SK-N-SH (cell line): ENCODE data around the gene IGF2R. TPM values are rescaled to one million over a fixed set of nuclear protein-coding genes. Genes with fewer than 3 reads are reported as not detected.

Experiments used
- CTCF ChIA-PET: fragments of 300-600, 350-600 bp; formaldehyde crosslinking; extraction: SDS; loops from one replicate; lab custom pipeline; 2021; lab: Yijun Ruan, JAX
- POLR2A ChIA-PET: fragments of 350-600 bp; sonication (Branson Sonifier 250); formaldehyde crosslinking; extraction: SDS; loops from one replicate; lab custom pipeline; 2020; ENCODE audit warnings: antibody characterized with exemption, inconsistent platforms; lab: Yijun Ruan, JAX
- DNase-seq: peaks from one replicate; pipeline ENCODE4 v3.0.0; 2012
- H2AFZ ChIP-seq: fragments of 200-600 bp; sonication (generic); 2 replicates; pipeline ENCODE4 v1.8.1; 2016; ENCODE audit warnings: antibody characterized with exemption, mild to moderate bottlenecking, low read depth
- H3F3A ChIP-seq: fragments of 200-600 bp; sonication (generic); replicated peaks from 2 replicates; pipeline ENCODE3; 2016; ENCODE audit warnings: antibody characterized with exemption, mild to moderate bottlenecking; ENCODE audit not compliant: insufficient read depth
- H3K27ac ChIP-seq, 2 experiments: fragments of 200-500 bp in 1 of 2; fragments of 200-600 bp in 1 of 2; sonication (Bioruptor generic) in 1 of 2; sonication (generic), shearing (Covaris generic) in 1 of 2; 2 replicates each; pipeline versions ENCODE4 v1.5.1 to v1.6.1; 2014 to 2016; ENCODE audit warnings: low read depth in 2 of 2, inconsistent platforms in 1 of 2, low read length in 1 of 2, mild to moderate bottlenecking in 1 of 2, mixed read lengths in 1 of 2
- H3K27me3 ChIP-seq: fragments of 200-600 bp; sonication (generic), shearing (Covaris generic); 2 replicates; pipeline ENCODE4 v1.6.1; 2016; ENCODE audit warnings: mixed run types; ENCODE audit not compliant: insufficient read depth
- H3K36me3 ChIP-seq, 2 experiments: fragments of 200-500 bp in 1 of 2; fragments of 200-600 bp in 1 of 2; sonication (Bioruptor generic) in 1 of 2; sonication (generic) in 1 of 2; replicated peaks in 1 of 2; 2 replicates each; pipeline versions ENCODE3 to v1.5.1; 2014 to 2016; ENCODE audit warnings: low read length in 1 of 2, mild to moderate bottlenecking in 1 of 2; ENCODE audit not compliant: insufficient read depth in 2 of 2, control insufficient read depth in 1 of 2
- H3K4me1 ChIP-seq, 2 experiments: fragments of 200-500 bp in 1 of 2; fragments of 200-600 bp in 1 of 2; sonication (Bioruptor generic) in 1 of 2; sonication (generic), shearing (Covaris generic) in 1 of 2; 2 replicates each; pipeline versions ENCODE4 v1.5.1 to v1.6.1; 2014 to 2016; ENCODE audit warnings: low read depth in 1 of 2, low read length in 1 of 2, mixed run types in 1 of 2; ENCODE audit not compliant: insufficient read depth in 2 of 2, control insufficient read depth in 1 of 2
- H3K4me2 ChIP-seq: fragments of 200-600 bp; sonication (generic), shearing (Covaris generic); 2 replicates; pipeline ENCODE4 v1.6.1; 2017; ENCODE audit warnings: mixed run types
- H3K4me3 ChIP-seq, 2 experiments: fragments of 200-500 bp in 1 of 2; fragments of 200-600 bp in 1 of 2; sonication (Bioruptor generic) in 1 of 2; sonication (generic), shearing (Covaris generic) in 1 of 2; 2 replicates each; pipeline versions ENCODE4 v1.5.1 to v1.8.1; 2014 to 2016; ENCODE audit warnings: low read depth in 2 of 2, inconsistent platforms in 1 of 2, low read length in 1 of 2, mild to moderate bottlenecking in 1 of 2, mixed read lengths in 1 of 2, moderate library complexity in 1 of 2
- H3K79me2 ChIP-seq: fragments of 200-600 bp; sonication (generic); 2 replicates; pipeline ENCODE4 v1.8.1; 2017; ENCODE audit warnings: mild to moderate bottlenecking; ENCODE audit not compliant: insufficient read depth
- H3K9ac ChIP-seq: fragments of 200-600 bp; sonication (generic); 2 replicates; pipeline ENCODE4 v1.6.1; 2017; ENCODE audit warnings: mixed run types
- H3K9me2 ChIP-seq: fragments of 200-600 bp; sonication (generic); 2 replicates; pipeline ENCODE4 v1.6.1; 2017; ENCODE audit warnings: mixed run types
- H3K9me3 ChIP-seq: fragments of 200-600 bp; sonication (generic); 2 replicates; pipeline ENCODE4 v1.6.1; 2017; ENCODE audit warnings: mixed run types, mild to moderate bottlenecking, moderate library complexity
- H4K20me1 ChIP-seq: fragments of 200-600 bp; sonication (generic); 2 replicates; pipeline ENCODE4 v1.6.1; 2017; ENCODE audit warnings: mild to moderate bottlenecking, mixed run types; ENCODE audit not compliant: insufficient read depth
- ELF1 ChIP-seq: IDR thresholded peaks from 2 replicates; pipeline ENCODE4 v1.4.0; 2012
- EP300 ChIP-seq, 2 experiments: IDR thresholded peaks; 2 replicates each; pipeline versions ENCODE4 v1.4.0 to v1.6.1; 2012; ENCODE audit warnings: borderline replicate concordance in 1 of 2, low read depth in 1 of 2, low read length in 1 of 2
- FOSL2 ChIP-seq: IDR thresholded peaks from 2 replicates; pipeline ENCODE4 v1.4.0; 2012; ENCODE audit warnings: low read depth, mild to moderate bottlenecking, moderate library complexity, borderline replicate concordance
- FOXJ3 ChIP-seq: sonication (generic); formaldehyde crosslinking; IDR thresholded peaks from 2 replicates; pipeline ENCODE4 v1.5.1; 2020; ENCODE audit warnings: mild to moderate bottlenecking, missing genetic modification reagents
- JUND ChIP-seq: IDR thresholded peaks from 2 replicates; pipeline ENCODE4 v1.4.0; 2012
- MXI1 ChIP-seq: IDR thresholded peaks from 2 replicates; pipeline ENCODE4 v1.6.1; 2012; ENCODE audit warnings: mild to moderate bottlenecking, low read depth, low read length, improper control_type of control experiment
- NFIC ChIP-seq: IDR thresholded peaks from 2 replicates; pipeline ENCODE4 v1.4.0; 2012; ENCODE audit warnings: borderline replicate concordance
- NRF1 ChIP-seq: IDR thresholded peaks from 2 replicates; pipeline ENCODE4 v1.6.1; 2012; ENCODE audit warnings: low read depth, mild to moderate bottlenecking, low read length
- POLR2AphosphoS5 ChIP-seq: IDR thresholded peaks from 2 replicates; pipeline ENCODE4 v1.6.1; 2012; ENCODE audit warnings: low read depth, low read length
- RCOR1 ChIP-seq: fragments of 150-350 bp; IDR thresholded peaks from 2 replicates; pipeline ENCODE4 v1.6.1; 2017; ENCODE audit warnings: antibody characterized with exemption, low read length
- RFX5 ChIP-seq: IDR thresholded peaks from 2 replicates; pipeline ENCODE4 v1.6.1; 2012; ENCODE audit warnings: mild to moderate bottlenecking, improper control_type of control experiment, low read length
- RXRA ChIP-seq: IDR thresholded peaks from 2 replicates; pipeline ENCODE4 v1.4.0; 2012; ENCODE audit warnings: low read depth, mild to moderate bottlenecking, borderline replicate concordance
- SIN3A ChIP-seq: IDR thresholded peaks from 2 replicates; pipeline ENCODE4 v1.6.1; 2012; ENCODE audit warnings: low read depth, mild to moderate bottlenecking, low read length, moderate library complexity, borderline replicate concordance
- SMC3 ChIP-seq: IDR thresholded peaks from 2 replicates; pipeline ENCODE4 v1.6.1; 2012; ENCODE audit warnings: low read depth, low read length, improper control_type of control experiment
- TEAD4 ChIP-seq: IDR thresholded peaks from 2 replicates; pipeline ENCODE4 v1.4.0; 2012; ENCODE audit warnings: mild to moderate bottlenecking, borderline replicate concordance; ENCODE audit not compliant: insufficient read depth
- YY1 ChIP-seq: IDR thresholded peaks from 2 replicates; pipeline ENCODE4 v1.4.0; 2012; ENCODE audit warnings: low read depth, mild to moderate bottlenecking
- WGBS: methylation state at CpG from one replicate; pipeline ENCODE4 v1.1.6; 2017; ENCODE audit warnings: low lambda C conversion rate; 5-methylcytosine and 5-hydroxymethylcytosine counted together
- polyA plus RNA-seq, 3 experiments: library from polyadenylated mRNA; depleted of rRNA; stranded (reverse); fragments of >200 nt; gene quantifications; 2 replicates each; pipeline ENCODE4 v1.2.3, GENCODE V29; 2012
- TF ChIP-seq, protein P1 (sequence below): fragments of 150-350 bp; IDR thresholded peaks from 2 replicates; pipeline ENCODE4 v1.6.1; 2017; ENCODE audit warnings: antibody characterized with exemption, low read length, low read depth, borderline replicate concordance
- TF ChIP-seq, protein P2 (sequence below): IDR thresholded peaks from 2 replicates; pipeline ENCODE4 v1.6.1; 2012; ENCODE audit warnings: mild to moderate bottlenecking, low read depth, low read length, moderate library complexity
- TF ChIP-seq, protein P3 (sequence below): IDR thresholded peaks from 2 replicates; pipeline ENCODE4 v1.4.0; 2012; ENCODE audit warnings: low read depth, borderline replicate concordance
- TF ChIP-seq, protein P4 (sequence below): IDR thresholded peaks from 2 replicates; pipeline ENCODE4; 2012

The IGF2R gene
- polyA plus RNA-seq, 1 of the 3 experiments (the other 2 are of a cell fraction) = 45.0 TPM

DNA sequence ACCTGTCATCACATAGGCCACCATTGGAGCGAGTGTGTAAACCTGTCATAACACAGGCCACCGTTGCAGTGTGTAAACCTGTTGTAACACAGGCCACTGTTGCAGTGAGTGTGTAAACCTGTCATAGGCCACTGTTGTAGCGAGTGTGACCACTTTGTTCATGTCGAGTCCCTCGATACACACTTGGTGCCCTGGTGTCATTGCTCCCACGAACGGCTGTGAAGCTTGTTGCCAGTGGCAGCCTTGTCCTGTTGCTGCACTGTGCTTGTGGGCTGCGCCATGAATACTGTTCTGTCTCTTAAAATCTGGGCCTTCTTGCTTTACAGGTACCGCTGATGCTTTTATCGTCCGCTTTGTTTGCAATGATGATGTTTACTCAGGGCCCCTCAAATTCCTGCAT is 91.3 kb downstream of the IGF2R start:
- no peak overlapping the region for H3K4me3 ChIP-seq
- no peak for DNase-seq
- peaks cover 35 to 85% of the 10 kb centered on the region in 2 experiments for H3K36me3 ChIP-seq
- H3K9ac ChIP-seq = no peak overlapping the region
- H3K27me3 ChIP-seq = no peaks in the 10 kb centered on the region
- H3K27ac ChIP-seq = no peak overlapping the region
- 98% methylated on average over 11 of the region's 11 CpGs for WGBS
- H2AFZ ChIP-seq = no peak overlapping the region
- H3K9me2 ChIP-seq = no peaks in the 10 kb centered on the region
- H3K9me3 ChIP-seq = no peaks in the 10 kb centered on the region
- no peaks in the 10 kb centered on the region for H4K20me1 ChIP-seq
- CTCF ChIA-PET = interaction anchor here (1.3 kb wide), 1 partner anchor 28 kb away, joined by 3 read pairs; no protein-coding TSS in a partner anchor
- H3K79me2 ChIP-seq = no peaks in the 10 kb centered on the region
- POLR2A ChIA-PET = no interaction called here
- TF ChIP-seq NFIC (no peak), SIN3A (no peak), RXRA (no peak), MXI1 (no peak)
- TF ChIP-seq, protein P1, sequence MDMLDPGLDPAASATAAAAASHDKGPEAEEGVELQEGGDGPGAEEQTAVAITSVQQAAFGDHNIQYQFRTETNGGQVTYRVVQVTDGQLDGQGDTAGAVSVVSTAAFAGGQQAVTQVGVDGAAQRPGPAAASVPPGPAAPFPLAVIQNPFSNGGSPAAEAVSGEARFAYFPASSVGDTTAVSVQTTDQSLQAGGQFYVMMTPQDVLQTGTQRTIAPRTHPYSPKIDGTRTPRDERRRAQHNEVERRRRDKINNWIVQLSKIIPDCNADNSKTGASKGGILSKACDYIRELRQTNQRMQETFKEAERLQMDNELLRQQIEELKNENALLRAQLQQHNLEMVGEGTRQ = no peak
- TF ChIP-seq, protein P2, sequence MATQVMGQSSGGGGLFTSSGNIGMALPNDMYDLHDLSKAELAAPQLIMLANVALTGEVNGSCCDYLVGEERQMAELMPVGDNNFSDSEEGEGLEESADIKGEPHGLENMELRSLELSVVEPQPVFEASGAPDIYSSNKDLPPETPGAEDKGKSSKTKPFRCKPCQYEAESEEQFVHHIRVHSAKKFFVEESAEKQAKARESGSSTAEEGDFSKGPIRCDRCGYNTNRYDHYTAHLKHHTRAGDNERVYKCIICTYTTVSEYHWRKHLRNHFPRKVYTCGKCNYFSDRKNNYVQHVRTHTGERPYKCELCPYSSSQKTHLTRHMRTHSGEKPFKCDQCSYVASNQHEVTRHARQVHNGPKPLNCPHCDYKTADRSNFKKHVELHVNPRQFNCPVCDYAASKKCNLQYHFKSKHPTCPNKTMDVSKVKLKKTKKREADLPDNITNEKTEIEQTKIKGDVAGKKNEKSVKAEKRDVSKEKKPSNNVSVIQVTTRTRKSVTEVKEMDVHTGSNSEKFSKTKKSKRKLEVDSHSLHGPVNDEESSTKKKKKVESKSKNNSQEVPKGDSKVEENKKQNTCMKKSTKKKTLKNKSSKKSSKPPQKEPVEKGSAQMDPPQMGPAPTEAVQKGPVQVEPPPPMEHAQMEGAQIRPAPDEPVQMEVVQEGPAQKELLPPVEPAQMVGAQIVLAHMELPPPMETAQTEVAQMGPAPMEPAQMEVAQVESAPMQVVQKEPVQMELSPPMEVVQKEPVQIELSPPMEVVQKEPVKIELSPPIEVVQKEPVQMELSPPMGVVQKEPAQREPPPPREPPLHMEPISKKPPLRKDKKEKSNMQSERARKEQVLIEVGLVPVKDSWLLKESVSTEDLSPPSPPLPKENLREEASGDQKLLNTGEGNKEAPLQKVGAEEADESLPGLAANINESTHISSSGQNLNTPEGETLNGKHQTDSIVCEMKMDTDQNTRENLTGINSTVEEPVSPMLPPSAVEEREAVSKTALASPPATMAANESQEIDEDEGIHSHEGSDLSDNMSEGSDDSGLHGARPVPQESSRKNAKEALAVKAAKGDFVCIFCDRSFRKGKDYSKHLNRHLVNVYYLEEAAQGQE = no peak
- H3K4me1 ChIP-seq = no peaks in the 10 kb centered on the region
- H3K4me2 ChIP-seq = no peak overlapping the region
- no peaks in the 10 kb centered on the region for H3F3A ChIP-seq

GRCh38 chr6:160060920-160061447 is 92.1 kb downstream of the IGF2R start:
- POLR2A ChIA-PET = no interaction called here
- WGBS = 79% methylated on average over 3 of the region's 4 CpGs

More at GRCh38 chr6:160060920-160061447, 92.1 kb downstream of the IGF2R start:
- no peaks in the 10 kb centered on the region for H3K9me3 ChIP-seq
- no peak overlapping the region for H3K4me2 ChIP-seq
- no peak for DNase-seq
- TF ChIP-seq NRF1 (no peak), ELF1 (no peak), JUND (no peak), SMC3 (no peak), POLR2AphosphoS5 (no peak), FOSL2 (no peak), RXRA (no peak), EP300 (IDR thresholded peaks at IDR 0.05; ENCODE audit: borderline replicate concordance in 1 of 2, low read depth in 1 of 2, low read length in 1 of 2) (no peak), RCOR1 (no peak), FOXJ3 (CRISPR knock-in tag) (no peak), NFIC (no peak), RFX5 (no peak), YY1 (no peak), MXI1 (no peak), TEAD4 (no peak)
- TF ChIP-seq, protein P3, sequence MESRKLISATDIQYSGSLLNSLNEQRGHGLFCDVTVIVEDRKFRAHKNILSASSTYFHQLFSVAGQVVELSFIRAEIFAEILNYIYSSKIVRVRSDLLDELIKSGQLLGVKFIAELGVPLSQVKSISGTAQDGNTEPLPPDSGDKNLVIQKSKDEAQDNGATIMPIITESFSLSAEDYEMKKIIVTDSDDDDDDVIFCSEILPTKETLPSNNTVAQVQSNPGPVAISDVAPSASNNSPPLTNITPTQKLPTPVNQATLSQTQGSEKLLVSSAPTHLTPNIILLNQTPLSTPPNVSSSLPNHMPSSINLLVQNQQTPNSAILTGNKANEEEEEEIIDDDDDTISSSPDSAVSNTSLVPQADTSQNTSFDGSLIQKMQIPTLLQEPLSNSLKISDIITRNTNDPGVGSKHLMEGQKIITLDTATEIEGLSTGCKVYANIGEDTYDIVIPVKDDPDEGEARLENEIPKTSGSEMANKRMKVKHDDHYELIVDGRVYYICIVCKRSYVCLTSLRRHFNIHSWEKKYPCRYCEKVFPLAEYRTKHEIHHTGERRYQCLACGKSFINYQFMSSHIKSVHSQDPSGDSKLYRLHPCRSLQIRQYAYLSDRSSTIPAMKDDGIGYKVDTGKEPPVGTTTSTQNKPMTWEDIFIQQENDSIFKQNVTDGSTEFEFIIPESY = no peak
- TF ChIP-seq, protein P4, sequence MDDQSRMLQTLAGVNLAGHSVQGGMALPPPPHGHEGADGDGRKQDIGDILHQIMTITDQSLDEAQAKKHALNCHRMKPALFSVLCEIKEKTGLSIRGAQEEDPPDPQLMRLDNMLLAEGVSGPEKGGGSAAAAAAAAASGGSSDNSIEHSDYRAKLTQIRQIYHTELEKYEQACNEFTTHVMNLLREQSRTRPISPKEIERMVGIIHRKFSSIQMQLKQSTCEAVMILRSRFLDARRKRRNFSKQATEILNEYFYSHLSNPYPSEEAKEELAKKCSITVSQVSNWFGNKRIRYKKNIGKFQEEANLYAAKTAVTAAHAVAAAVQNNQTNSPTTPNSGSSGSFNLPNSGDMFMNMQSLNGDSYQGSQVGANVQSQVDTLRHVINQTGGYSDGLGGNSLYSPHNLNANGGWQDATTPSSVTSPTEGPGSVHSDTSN = no peak
- TF ChIP-seq, all 33 proteins: peak for 0
- Histone ChIP-seq H3K79me2 (no peaks in the 10 kb centered on the region), H3K27ac (no peak overlapping the region), H2AFZ (no peak overlapping the region), H3K27me3 (no peaks in the 10 kb centered on the region), H3K9me2 (no peaks in the 10 kb centered on the region), H3K4me1 (no peaks in the 10 kb centered on the region), H3K9ac (no peak overlapping the region), H3F3A (no peaks in the 10 kb centered on the region), H4K20me1 (no peaks in the 10 kb centered on the region), H3K36me3 (peaks cover 35 to 84% of the 10 kb centered on the region in 2 experiments), H3K4me3 (no peak overlapping the region)
- CTCF ChIA-PET = interaction anchor here (1.3 kb wide), 1 partner anchor 27 kb away, joined by 3 read pairs; no protein-coding TSS in a partner anchor
